ENCODE results near the gene RPS18.
A peak's percentile ranks its signal among the peaks of the same experiment; 100 is the strongest.
"Not testable (repeated sequence)": the region's sequence is repeated elsewhere in the genome, so short reads cannot be mapped to it uniquely, and the experiment has no call there.

Gene RPS18

GRCh38 chr6:33271468-33272274 lies at the start of gene RPS18, which contains the start of gene VPS52:
TSS of gene RPS18 (plus strand) at chr6:33272075. CDS start at chr6:33272120, 45 bp downstream.
TSS of gene VPS52 (minus strand) at chr6:33271876. CDS start at chr6:33271675, 201 bp downstream.
- peak; percentile 98 to 99 for DNase-seq

- not testable (repeated sequence) for DNase-seq
Observed at GRCh38 chr6:33226503-33227120, 45.3 kb upstream of the RPS18 start.

- DNase-seq, result no peak
Observed at GRCh38 chr6:33235221-33235634, 36.6 kb upstream of the RPS18 start.

- no peak for DNase-seq
Observed at GRCh38 chr6:33236328-33236727, 35.5 kb upstream of the RPS18 start.

DNA sequence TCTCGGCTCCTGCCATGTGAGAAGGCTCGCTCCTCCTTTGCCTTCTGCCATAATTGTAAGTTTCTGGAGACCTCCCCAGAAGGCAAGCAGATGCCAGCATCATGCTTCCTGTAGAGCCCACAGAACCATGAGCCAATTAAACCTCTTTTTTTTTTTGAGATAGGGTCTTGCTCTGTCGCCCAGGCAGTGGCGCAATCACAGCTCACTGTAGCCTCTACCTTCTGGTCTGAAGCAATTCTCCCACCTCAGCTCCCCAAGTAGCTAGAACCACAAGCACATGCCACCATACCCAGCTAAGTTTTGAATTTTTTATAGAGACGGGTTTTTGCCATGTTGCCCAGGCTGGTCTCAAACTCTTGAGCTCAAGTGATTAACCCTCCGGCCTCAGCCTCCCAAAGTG lies 35.0 kb upstream of the RPS18 start:
- DNase-seq, result no peak

DNA sequence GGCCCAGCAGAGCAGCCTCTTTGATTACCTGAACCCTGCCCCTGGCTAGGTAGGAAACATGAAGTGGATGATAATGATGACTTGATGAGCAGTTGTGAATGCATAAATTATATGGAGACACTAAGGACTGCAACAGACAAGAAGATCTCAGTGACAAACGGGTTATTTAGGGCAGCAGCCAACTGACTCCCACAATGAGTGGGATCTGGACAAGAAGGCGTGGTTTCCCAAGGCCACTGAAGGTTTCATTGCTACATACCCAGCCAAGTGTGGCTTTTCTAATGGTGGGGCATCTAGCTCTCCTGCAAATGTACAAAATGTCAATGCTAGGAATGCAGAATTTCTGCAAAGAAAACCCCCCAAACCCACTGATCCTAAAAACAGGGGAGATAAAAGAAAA lies 34.1 kb upstream of the RPS18 start:
- DNase-seq, result no peak

GRCh38 chr6:33241968-33242367 lies 29.9 kb upstream of the RPS18 start:
- no peak for DNase-seq

GRCh38 chr6:33243476-33243875 lies 28.4 kb upstream of the RPS18 start:
- no peak for DNase-seq

DNA sequence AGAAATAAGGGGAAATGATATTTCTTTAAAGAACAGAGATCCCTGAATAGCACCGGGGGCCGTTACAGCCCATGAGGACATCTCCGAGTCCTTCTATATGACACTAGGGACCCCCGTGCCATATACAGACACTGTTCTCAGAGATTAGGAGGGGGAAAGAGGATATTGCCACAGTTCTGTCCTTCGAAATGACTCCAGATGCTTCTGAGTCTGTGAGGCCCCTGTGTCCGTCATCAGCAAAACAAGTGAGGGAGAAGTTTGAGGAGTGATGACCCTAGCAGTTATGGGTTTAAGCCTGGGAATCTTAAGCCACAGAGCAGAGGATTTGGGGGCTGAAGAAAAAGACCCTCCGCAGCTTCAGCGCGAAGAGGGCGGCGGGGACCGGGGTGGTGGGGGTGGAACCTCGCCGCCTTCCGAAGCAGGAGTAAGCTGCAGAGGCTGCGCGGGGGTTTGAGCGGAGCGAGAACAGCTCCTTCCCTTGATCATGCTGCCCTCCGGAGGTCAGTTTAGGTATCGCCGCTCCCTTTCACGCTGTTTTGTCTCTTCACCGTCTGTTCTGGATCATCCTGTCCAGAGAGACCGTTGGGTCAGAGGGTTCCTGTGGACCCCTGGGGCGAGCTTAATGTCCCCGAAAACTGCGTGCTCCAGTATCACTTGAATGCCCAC lies 23.8 kb upstream of the RPS18 start:
- DNase-seq, result peak; percentile 82 to 83

- no peak for DNase-seq
Observed at GRCh38 chr6:33248643-33248931, 23.3 kb upstream of the RPS18 start.

- peak; percentile 98 to 99 for DNase-seq
Observed at GRCh38 chr6:33248932-33249731, 22.7 kb upstream of the RPS18 start.

DNA sequence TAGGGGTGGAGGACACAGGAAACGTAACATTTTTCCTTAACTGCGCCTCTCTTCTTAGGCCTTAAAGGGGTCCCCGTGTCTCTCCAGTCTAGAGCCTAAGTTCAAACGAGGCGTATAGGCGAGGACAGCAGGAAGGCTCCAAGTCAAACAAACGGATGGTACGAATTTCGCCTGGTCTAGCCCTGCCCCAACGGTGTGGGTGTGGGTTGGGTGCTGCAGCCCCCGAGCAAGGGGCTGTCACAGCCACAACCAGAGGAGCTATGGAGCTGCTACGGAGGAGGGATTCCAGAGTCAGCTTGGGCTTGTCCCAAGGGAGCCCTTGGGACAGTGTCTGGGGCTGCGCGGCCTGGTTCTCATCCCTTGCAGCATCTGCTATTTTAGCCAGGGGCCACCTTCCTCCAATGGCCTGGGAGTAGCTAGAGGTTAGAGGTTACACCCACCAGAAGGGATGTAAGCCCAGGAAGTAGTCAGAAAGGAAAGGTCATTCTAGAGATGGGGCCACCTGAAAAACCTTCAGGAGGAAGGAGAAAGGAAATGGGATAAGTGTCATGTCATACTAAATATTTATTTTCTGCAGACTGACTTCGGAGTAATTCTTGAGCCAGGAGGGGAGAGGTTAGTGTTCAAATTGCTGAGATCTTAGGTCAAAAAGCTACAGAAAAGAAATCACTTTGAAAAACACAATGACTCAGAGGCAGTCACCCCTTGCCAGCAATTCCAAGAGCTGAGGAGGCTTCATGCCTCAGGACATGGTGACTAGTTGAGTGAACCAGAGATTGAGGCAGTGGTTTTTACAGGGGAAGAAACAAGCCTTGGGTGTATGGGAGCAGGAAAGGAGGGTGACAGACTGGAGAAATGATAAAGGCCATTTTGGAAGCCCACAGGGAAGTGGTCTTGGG lies 21.9 kb upstream of the RPS18 start:
- no peak for DNase-seq

DNA sequence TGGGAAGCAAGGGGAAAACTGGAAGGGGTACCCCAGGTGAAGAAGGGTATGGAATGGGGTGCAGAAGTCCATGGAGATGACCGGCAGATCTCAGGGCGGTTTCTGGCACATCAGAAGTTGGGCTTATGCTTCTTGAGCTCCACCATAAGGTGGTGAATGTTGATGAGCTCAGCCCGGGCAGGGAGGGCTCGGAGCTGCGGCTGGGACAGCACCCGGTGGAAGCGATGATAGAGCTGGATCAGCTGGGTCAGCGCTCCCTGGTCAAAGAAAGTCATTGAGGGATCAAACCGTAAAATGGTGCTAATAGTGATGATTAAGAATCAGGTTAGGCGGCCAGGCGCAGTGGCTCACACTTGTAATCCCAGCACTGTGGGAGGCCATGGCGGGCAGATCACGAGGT lies 21.1 kb upstream of the RPS18 start:
- DNase-seq, result no peak

DNA sequence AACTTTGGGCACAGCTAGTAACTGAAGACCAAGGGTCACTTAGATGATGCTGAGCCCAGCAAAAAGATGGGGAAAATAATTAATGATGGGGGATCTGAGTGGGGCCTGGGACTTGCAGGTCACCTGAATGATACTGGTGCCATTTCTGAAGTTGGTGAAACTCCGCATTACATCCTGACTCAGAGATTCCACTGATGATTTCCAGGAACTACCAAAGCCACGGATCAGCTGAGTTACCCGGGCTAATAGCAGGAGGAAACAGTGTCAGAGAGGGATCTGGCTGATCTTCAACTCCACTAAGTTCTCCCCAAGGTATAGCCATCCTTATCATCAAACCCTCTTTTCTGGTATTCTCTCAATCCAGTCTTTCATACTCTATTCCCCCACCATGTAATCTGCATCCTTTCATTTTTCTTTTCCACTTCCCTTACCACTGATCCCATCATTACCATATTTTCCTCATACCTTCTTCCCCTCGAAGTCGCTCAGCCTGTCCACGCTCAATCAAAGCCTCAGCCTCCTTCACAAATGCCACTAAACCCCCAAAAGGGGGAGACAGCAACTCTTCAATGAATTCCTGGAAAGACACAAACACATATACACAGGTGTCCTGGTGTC lies 20.4 kb upstream of the RPS18 start:
- no peak for DNase-seq

DNA sequence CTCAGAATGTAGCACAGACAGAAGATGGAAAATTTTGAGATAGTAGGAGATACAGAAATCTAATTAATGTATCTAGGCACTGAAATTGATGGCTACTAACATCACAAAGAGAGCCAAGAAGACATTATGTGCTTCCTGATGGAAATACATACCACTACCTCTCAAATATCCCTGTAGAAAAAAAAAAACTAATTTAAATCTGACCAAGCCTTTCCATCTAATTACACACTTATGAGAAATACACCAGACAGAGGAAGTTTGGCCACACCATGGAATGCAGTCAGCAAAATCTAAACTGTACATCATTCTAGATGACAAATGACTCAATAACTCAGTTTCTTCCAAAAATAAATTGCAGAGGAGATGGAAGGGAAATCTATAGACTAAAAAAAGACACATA lies 19.1 kb upstream of the RPS18 start:
- DNase-seq, result no peak

- no peak for DNase-seq
Observed at GRCh38 chr6:33254591-33254990, 17.3 kb upstream of the RPS18 start.

GRCh38 chr6:33259032-33259431 lies 12.8 kb upstream of the RPS18 start:
- no peak for DNase-seq

GRCh38 chr6:33262490-33262889 lies 9.4 kb upstream of the RPS18 start:
- DNase-seq, result not testable (repeated sequence)

- DNase-seq, result no peak
Observed at GRCh38 chr6:33264015-33264414, 7.9 kb upstream of the RPS18 start.

- DNase-seq, result no peak
Observed at GRCh38 chr6:33271117-33271467, 783 bp upstream of the RPS18 start.

GRCh38 chr6:33272275-33273128 lies 627 bp downstream of the RPS18 start:
- DNase-seq, result no peak

Data from NCI-H2081 (cell line).